Central memory CD8-positive, alpha-beta T cell (primary cell): Measurements from ENCODE around the gene PTPRG.

Experiments
- ATAC-seq: fragments of 150-1000 bp; cut with Tn5 transposase; replicated peaks from 2 replicates; pipeline ENCODE4 v1.10.0; 2022; ENCODE audit warnings: mild to moderate bottlenecking, moderate FRiP score, moderate number of reproducible peaks; ENCODE audit not compliant: poor library complexity, severe bottlenecking; ENCODE audit errors: extremely low read depth
- DNase-seq, 2 donors: peaks; one replicate each; pipeline ENCODE4 v3.0.0; 2021; ENCODE audit warnings: low spot score in 2 of 2
- H3K27ac Mint-ChIP-seq: one replicate; pipeline ENCODE4 v1.8.0; 2022; ENCODE audit warnings: low read depth, mild to moderate bottlenecking, moderate library complexity, mixed read lengths
- H3K27me3 Mint-ChIP-seq: one replicate; pipeline ENCODE4 v1.8.0; 2022; ENCODE audit warnings: mixed read lengths
- H3K36me3 Mint-ChIP-seq: one replicate; pipeline ENCODE4 v1.8.0; 2022; ENCODE audit warnings: mild to moderate bottlenecking, moderate library complexity, mixed read lengths; ENCODE audit not compliant: insufficient read depth
- H3K4me1 Mint-ChIP-seq: one replicate; pipeline ENCODE4 v1.8.0; 2022; ENCODE audit warnings: mixed read lengths
- H3K4me3 Mint-ChIP-seq: one replicate; pipeline ENCODE4 v1.8.0; 2022; ENCODE audit warnings: mild to moderate bottlenecking, moderate library complexity, mixed read lengths
- H3K9me3 Mint-ChIP-seq: one replicate; pipeline ENCODE4 v1.8.0; 2022; ENCODE audit warnings: mixed read lengths

Gene PTPRG

GRCh38 chr3:61936344-61936937, 375.1 kb downstream of the PTPRG start:
- Mint-ChIP-seq H3K36me3 (no peaks in the 10 kb centered on the region), H3K27ac (no peak overlapping the region), H3K4me3 (no peak overlapping the region), H3K4me1 (no peaks in the 10 kb centered on the region), H3K27me3 (no peaks in the 10 kb centered on the region), H3K9me3 (peaks cover 10% of the 10 kb centered on the region)
- no peak for ATAC-seq
- no peak for DNase-seq

- Mint-ChIP-seq H3K9me3 (peaks cover 7% of the 10 kb centered on the region), H3K4me1 (no peaks in the 10 kb centered on the region), H3K4me3 (no peak overlapping the region), H3K27ac (no peak overlapping the region), H3K36me3 (no peaks in the 10 kb centered on the region), H3K27me3 (no peaks in the 10 kb centered on the region)
- DNase-seq, result no peak
- ATAC-seq, result no peak
Observed at GRCh38 chr3:61937477-61937876, 376.1 kb downstream of the PTPRG start.

GRCh38 chr3:61938878-61939549, 377.6 kb downstream of the PTPRG start:
- no peaks in the 10 kb centered on the region for H3K27me3 Mint-ChIP-seq
- DNase-seq, result no peak
- no peak for ATAC-seq
- H3K4me1 Mint-ChIP-seq, result no peaks in the 10 kb centered on the region
- H3K4me3 Mint-ChIP-seq, result no peak overlapping the region
- no peak overlapping the region for H3K27ac Mint-ChIP-seq
- H3K9me3 Mint-ChIP-seq, result peaks cover 7% of the 10 kb centered on the region
- no peaks in the 10 kb centered on the region for H3K36me3 Mint-ChIP-seq

GRCh38 chr3:61940236-61940635, 378.9 kb downstream of the PTPRG start:
- Mint-ChIP-seq H3K27me3 (no peaks in the 10 kb centered on the region), H3K27ac (no peak overlapping the region), H3K4me1 (no peaks in the 10 kb centered on the region), H3K9me3 (peaks cover 2% of the 10 kb centered on the region), H3K36me3 (no peaks in the 10 kb centered on the region), H3K4me3 (no peak overlapping the region)
- DNase-seq, result no peak
- ATAC-seq, result no peak

- Mint-ChIP-seq H3K27ac (no peak overlapping the region), H3K4me3 (no peak overlapping the region), H3K9me3 (no peaks in the 10 kb centered on the region), H3K4me1 (no peaks in the 10 kb centered on the region), H3K27me3 (no peaks in the 10 kb centered on the region), H3K36me3 (no peaks in the 10 kb centered on the region)
- ATAC-seq (no peak), DNase-seq (no peak)
Observed at GRCh38 chr3:61943975-61944374, 382.6 kb downstream of the PTPRG start.

GRCh38 chr3:61944726-61945125, 383.4 kb downstream of the PTPRG start:
- H3K36me3 Mint-ChIP-seq, result no peaks in the 10 kb centered on the region
- no peak for ATAC-seq
- H3K9me3 Mint-ChIP-seq, result no peaks in the 10 kb centered on the region
- no peak overlapping the region for H3K4me3 Mint-ChIP-seq
- DNase-seq, result no peak
- H3K27me3 Mint-ChIP-seq, result no peaks in the 10 kb centered on the region
- H3K27ac Mint-ChIP-seq, result no peak overlapping the region
- H3K4me1 Mint-ChIP-seq, result no peaks in the 10 kb centered on the region

GRCh38 chr3:61945657-61946056, 384.3 kb downstream of the PTPRG start:
- Mint-ChIP-seq H3K4me1 (no peaks in the 10 kb centered on the region), H3K27me3 (no peaks in the 10 kb centered on the region), H3K27ac (no peak overlapping the region), H3K4me3 (no peak overlapping the region), H3K9me3 (no peaks in the 10 kb centered on the region), H3K36me3 (no peaks in the 10 kb centered on the region)
- DNase-seq, result no peak
- ATAC-seq, result no peak

- Mint-ChIP-seq H3K27me3 (no peaks in the 10 kb centered on the region), H3K4me1 (no peaks in the 10 kb centered on the region), H3K9me3 (no peaks in the 10 kb centered on the region), H3K4me3 (no peak overlapping the region), H3K36me3 (no peaks in the 10 kb centered on the region), H3K27ac (no peak overlapping the region)
- ATAC-seq (no peak), DNase-seq (no peak)
Observed at GRCh38 chr3:61946570-61947324, 385.4 kb downstream of the PTPRG start.

- Mint-ChIP-seq H3K4me1 (no peaks in the 10 kb centered on the region), H3K27me3 (no peaks in the 10 kb centered on the region), H3K9me3 (no peaks in the 10 kb centered on the region), H3K27ac (no peak overlapping the region), H3K36me3 (no peaks in the 10 kb centered on the region), H3K4me3 (no peak overlapping the region)
- DNase-seq (no peak), ATAC-seq (no peak)
Observed at GRCh38 chr3:61947456-61947855, 386.1 kb downstream of the PTPRG start.

GRCh38 chr3:61948699-61949305, 387.4 kb downstream of the PTPRG start:
- H3K4me3 Mint-ChIP-seq, result no peak overlapping the region
- H3K27me3 Mint-ChIP-seq, result no peaks in the 10 kb centered on the region
- DNase-seq (no peak), ATAC-seq (no peak)
- H3K27ac Mint-ChIP-seq, result no peak overlapping the region
- no peaks in the 10 kb centered on the region for H3K9me3 Mint-ChIP-seq
- H3K4me1 Mint-ChIP-seq, result no peaks in the 10 kb centered on the region
- no peaks in the 10 kb centered on the region for H3K36me3 Mint-ChIP-seq

GRCh38 chr3:61954097-61954540, 392.7 kb downstream of the PTPRG start:
- H3K27me3 Mint-ChIP-seq, result no peaks in the 10 kb centered on the region
- no peak for ATAC-seq
- H3K27ac Mint-ChIP-seq, result no peak overlapping the region
- H3K4me3 Mint-ChIP-seq, result no peak overlapping the region
- H3K4me1 Mint-ChIP-seq, result no peaks in the 10 kb centered on the region
- DNase-seq, result no peak
- no peaks in the 10 kb centered on the region for H3K36me3 Mint-ChIP-seq
- no peaks in the 10 kb centered on the region for H3K9me3 Mint-ChIP-seq

GRCh38 chr3:61955483-61955882, 394.1 kb downstream of the PTPRG start:
- ATAC-seq (no peak), DNase-seq (no peak)
- Mint-ChIP-seq H3K27ac (no peak overlapping the region), H3K27me3 (no peaks in the 10 kb centered on the region), H3K4me3 (no peak overlapping the region), H3K4me1 (no peaks in the 10 kb centered on the region), H3K9me3 (peaks cover 10% of the 10 kb centered on the region), H3K36me3 (no peaks in the 10 kb centered on the region)
